ENCODE data around the gene COL26A1.

Gene COL26A1

DNA sequence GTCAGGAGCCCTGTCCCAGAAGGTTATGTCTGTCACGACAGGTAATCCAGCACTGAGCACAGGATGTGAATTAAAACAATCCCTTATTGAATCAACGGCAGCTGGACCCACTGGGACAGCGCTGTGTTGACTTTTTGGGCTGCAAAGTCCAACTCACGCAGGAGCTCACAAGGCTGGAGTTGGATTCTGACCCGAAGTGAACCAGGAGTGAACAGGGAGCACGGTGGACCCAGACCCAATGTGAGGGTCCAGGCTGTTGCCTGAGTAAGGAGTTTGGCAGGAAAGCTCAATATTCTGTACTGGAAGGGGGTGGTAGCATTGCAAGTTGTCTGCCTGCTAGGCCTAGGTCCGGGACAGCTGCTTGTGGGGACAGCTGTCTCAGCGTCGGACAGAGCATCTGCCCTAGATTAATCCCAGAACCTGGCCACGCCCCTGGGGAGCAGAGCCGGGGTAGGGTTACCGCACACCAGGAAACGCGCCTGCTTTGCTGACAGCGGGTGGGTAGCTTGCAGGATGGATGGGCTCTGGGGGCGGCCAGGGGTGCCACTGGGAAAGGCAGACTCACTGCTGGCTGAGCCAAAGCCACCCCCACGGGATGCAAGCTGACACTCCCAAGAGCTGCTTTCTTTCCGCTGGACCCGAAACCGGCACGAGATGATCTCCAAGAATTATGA, 24.0 kb downstream of the COL26A1 start:
- Histone ChIP-seq H3K27ac (peak overlapping the region; percentile 67), H3K4me3 (ENCODE audit: low read depth, low read length) (peak overlapping the region; percentile 49), H3K9me3 (ENCODE audit: severe bottlenecking) (no peaks in the 10 kb centered on the region), H3K36me3 (no peaks in the 10 kb centered on the region), H3K27me3 (ENCODE audit: insufficient read depth, low read depth, severe bottlenecking) (no peaks in the 10 kb centered on the region)
- TF ChIP-seq, protein P1, sequence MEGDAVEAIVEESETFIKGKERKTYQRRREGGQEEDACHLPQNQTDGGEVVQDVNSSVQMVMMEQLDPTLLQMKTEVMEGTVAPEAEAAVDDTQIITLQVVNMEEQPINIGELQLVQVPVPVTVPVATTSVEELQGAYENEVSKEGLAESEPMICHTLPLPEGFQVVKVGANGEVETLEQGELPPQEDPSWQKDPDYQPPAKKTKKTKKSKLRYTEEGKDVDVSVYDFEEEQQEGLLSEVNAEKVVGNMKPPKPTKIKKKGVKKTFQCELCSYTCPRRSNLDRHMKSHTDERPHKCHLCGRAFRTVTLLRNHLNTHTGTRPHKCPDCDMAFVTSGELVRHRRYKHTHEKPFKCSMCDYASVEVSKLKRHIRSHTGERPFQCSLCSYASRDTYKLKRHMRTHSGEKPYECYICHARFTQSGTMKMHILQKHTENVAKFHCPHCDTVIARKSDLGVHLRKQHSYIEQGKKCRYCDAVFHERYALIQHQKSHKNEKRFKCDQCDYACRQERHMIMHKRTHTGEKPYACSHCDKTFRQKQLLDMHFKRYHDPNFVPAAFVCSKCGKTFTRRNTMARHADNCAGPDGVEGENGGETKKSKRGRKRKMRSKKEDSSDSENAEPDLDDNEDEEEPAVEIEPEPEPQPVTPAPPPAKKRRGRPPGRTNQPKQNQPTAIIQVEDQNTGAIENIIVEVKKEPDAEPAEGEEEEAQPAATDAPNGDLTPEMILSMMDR (IDR thresholded peaks at IDR 0.05; ENCODE audit: low read depth, low read length), result no peak
- peak; percentile 93 for DNase-seq

DNA sequence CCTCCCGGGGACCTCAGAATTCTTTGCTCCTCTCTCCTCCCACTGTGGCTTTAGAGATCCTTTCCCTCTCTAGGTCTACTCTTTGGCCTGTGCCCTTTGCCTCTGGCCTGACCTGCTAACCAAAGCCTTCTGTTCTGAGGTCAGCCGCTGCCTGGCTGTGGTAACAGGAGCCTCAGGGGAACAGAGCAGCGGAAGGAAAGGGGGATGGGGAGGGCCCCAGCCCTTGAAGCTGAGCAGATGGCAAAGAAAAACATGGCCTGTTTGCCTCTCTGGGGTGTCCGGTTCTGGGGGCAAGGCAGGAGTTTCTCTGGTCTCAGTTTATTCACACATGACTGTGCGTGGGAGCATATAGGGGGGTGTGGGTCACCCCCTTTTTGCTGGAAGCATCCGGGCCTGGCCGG, 28.2 kb downstream of the COL26A1 start:
- TF ChIP-seq, protein P1 (IDR thresholded peaks at IDR 0.05; ENCODE audit: low read depth, low read length), result no peak
- Histone ChIP-seq H3K36me3 (no peaks in the 10 kb centered on the region), H3K27ac (peak overlapping the region; percentile 54), H3K9me3 (ENCODE audit: severe bottlenecking) (no peaks in the 10 kb centered on the region), H3K27me3 (ENCODE audit: insufficient read depth, low read depth, severe bottlenecking) (no peaks in the 10 kb centered on the region), H3K4me3 (ENCODE audit: low read depth, low read length) (no peak overlapping the region)
- peak; percentile 56 for DNase-seq

DNA sequence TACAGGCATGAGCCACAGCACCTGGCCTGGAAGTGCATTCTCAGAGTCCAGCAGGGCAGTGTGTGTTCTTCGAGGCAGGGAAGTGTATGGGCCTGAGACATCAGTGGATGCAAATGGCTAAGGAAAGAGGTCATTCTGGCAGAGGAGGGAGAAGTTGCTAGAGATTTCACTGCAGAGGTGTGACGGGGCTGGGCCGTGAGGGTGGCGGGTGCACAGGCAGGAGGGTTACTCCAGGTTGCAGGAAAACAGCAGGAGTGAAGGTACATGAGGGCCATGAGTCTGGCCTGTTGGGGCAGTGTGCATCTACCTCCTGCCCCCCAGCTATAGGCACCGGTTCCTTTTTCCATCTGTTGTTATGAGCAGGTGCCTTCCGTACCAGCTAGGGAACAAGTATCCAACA, 29.3 kb downstream of the COL26A1 start:
- H3K4me3 ChIP-seq (ENCODE audit: low read depth, low read length), result no peak overlapping the region
- no peak for DNase-seq
- H3K27ac ChIP-seq, result no peak overlapping the region
- H3K9me3 ChIP-seq (ENCODE audit: severe bottlenecking), result no peaks in the 10 kb centered on the region
- TF ChIP-seq, protein P1 (IDR thresholded peaks at IDR 0.05; ENCODE audit: low read depth, low read length), result no peak
- no peaks in the 10 kb centered on the region for H3K27me3 ChIP-seq (ENCODE audit: insufficient read depth, low read depth, severe bottlenecking)
- H3K36me3 ChIP-seq, result no peaks in the 10 kb centered on the region

DNA sequence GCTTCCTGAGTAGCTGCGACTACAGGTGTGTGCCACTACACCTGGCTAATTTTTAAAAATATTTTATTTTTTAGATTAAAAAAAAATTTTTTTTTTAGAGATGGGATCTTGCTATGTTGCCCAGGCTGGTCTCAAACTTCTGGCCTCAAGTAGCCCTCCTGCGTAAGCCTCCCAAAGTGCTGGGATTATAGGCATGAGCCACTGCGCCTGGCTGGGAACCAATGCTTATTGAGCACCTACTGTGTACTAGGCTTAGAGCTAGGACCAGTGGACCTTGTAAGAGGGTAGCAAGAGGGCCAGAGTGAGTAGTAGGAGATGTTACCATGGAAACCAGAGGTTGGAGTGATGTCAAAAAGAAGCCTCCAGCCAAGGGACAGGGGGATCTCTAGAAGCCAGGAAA, 31.2 kb downstream of the COL26A1 start:
- Histone ChIP-seq H3K36me3 (no peaks in the 10 kb centered on the region), H3K4me3 (ENCODE audit: low read depth, low read length) (no peak overlapping the region), H3K9me3 (ENCODE audit: severe bottlenecking) (no peaks in the 10 kb centered on the region), H3K27me3 (ENCODE audit: insufficient read depth, low read depth, severe bottlenecking) (no peaks in the 10 kb centered on the region), H3K27ac (no peak overlapping the region)
- DNase-seq, result no peak
- TF ChIP-seq, protein P1 (IDR thresholded peaks at IDR 0.05; ENCODE audit: low read depth, low read length), result no peak

DNA sequence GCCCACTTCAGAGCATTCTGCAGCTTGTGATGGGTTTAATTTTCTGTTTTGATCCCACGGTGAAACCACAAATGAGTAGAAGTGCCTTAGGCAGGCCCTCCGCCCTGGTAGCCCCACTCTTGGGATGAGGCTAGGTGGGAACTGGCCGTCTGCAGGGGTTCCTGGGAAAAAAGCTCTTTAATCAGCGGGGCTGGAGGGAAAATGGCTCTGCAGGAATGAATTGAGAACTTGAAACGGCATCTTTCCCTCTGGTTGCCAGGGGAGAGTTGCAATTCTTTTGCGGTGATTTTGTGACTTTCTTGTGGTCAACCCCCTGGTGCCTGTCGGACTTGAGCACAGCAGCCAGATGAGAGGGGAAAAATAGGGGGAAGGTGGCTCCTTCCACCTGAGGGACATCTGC, 32.7 kb downstream of the COL26A1 start:
- Histone ChIP-seq H3K9me3 (ENCODE audit: severe bottlenecking) (no peaks in the 10 kb centered on the region), H3K36me3 (no peaks in the 10 kb centered on the region), H3K27me3 (ENCODE audit: insufficient read depth, low read depth, severe bottlenecking) (no peaks in the 10 kb centered on the region), H3K27ac (no peak overlapping the region), H3K4me3 (ENCODE audit: low read depth, low read length) (no peak overlapping the region)
- no peak for DNase-seq
- TF ChIP-seq, protein P1 (IDR thresholded peaks at IDR 0.05; ENCODE audit: low read depth, low read length), result no peak

DNA sequence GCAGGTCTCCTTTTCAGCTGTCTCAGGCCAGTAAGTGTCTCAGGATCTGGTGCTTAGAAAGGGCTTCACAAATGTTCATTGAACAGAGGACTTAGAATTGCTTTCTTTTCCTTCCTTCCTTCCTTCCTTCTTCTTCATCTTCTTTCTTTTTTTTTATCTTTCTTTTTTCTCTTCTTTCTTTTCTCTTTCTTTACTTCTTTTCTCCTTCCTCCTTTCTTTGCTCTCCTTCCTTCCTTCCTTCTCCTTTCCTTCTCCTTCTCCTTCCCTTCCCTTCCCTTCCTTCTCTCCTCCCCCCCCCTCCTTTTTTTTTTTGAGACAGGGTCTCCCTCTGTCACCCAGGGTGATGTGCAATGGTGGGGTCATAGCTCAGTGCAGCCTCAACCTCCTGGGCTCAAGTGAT, 34.6 kb downstream of the COL26A1 start:
- H3K27ac ChIP-seq, result no peak overlapping the region
- no peak for DNase-seq
- no peaks in the 10 kb centered on the region for H3K27me3 ChIP-seq (ENCODE audit: insufficient read depth, low read depth, severe bottlenecking)
- TF ChIP-seq, protein P1 (IDR thresholded peaks at IDR 0.05; ENCODE audit: low read depth, low read length), result no peak
- no peaks in the 10 kb centered on the region for H3K36me3 ChIP-seq
- H3K4me3 ChIP-seq (ENCODE audit: low read depth, low read length), result no peak overlapping the region
- H3K9me3 ChIP-seq (ENCODE audit: severe bottlenecking), result no peaks in the 10 kb centered on the region

Data from WERI-Rb-1 (cell line).